ENCODE results near the gene EIF4G3. TPM values are rescaled to one million over a fixed set of nuclear protein-coding genes. Genes with fewer than 3 reads are reported as not detected.

Gene EIF4G3
- total and polyA plus RNA-seq, 10 of the 15 experiments (the other 5 are each of a cell fraction or from before 2014, with no cell fraction given): 7.4 to 45.1 (median 29.1) TPM

- no peak for TF ChIP-seq EP300 (IDR thresholded peaks at IDR 0.05; ENCODE audit: borderline replicate concordance in 1 of 2, control insufficient read depth in 1 of 2, low read depth in 2 of 2, low read length in 2 of 2)
- TF ChIP-seq JUNB (IDR thresholded peaks at IDR 0.05): no peak
These were observed 177.9 kb downstream of the EIF4G3 start (continued) for GRCh38 chr1:20998826-20999225.

- CTCF ChIA-PET: interaction anchor here (1.3 to 3.4 kb wide), 4 partner anchors 8 to 197 kb away, joined by 3 to 11 read pairs (median 6); no protein-coding TSS in a partner anchor
- intact Hi-C loops (cut with micrococcal nuclease; ENCODE audit: unreplicated experiment): loop anchor here (10.0 kb wide), 1 partner anchor 177 kb away; the partner anchor contains the start of gene EIF4G3
- H3K4me1 ChIP-seq (ENCODE audit: control insufficient read depth, insufficient read depth, low read length): peaks cover 18% of the 10 kb centered on the region
- H3K27me3 ChIP-seq (replicated peaks in 1 of 2; ENCODE audit: control insufficient read depth in 2 of 2, insufficient read depth in 2 of 2, low read length in 1 of 2): no peaks in the 10 kb centered on the region
- no peaks in the 10 kb centered on the region for H4K20me1 ChIP-seq (ENCODE audit: control insufficient read depth, insufficient read depth)
- no peak for ATAC-seq
- POLR2A ChIA-PET: interaction anchor here (0.8 to 1.2 kb wide), 2 partner anchors 9 to 211 kb away, joined by 3 to 4 read pairs; partner anchors contain the start of gene HP1BP3
- in situ Hi-C loops (cut with MboI): no loop called here
- H3K9ac ChIP-seq (ENCODE audit: control insufficient read depth, insufficient read depth, low read length): no peak overlapping the region
- no peaks in the 10 kb centered on the region for H3K79me2 ChIP-seq (ENCODE audit: control insufficient read depth, insufficient read depth, low read length)
- H3K9me3 ChIP-seq (replicated peaks; ENCODE audit: control insufficient read depth, insufficient read depth, low read length): no peaks in the 10 kb centered on the region
- WGBS (ENCODE audit: insufficient coverage, insufficient replicate concordance, low lambda C conversion rate, missing lambda C conversion rate): 89% methylated on average over 3 of the region's 3 CpGs
- SMC1A ChIA-PET (ENCODE audit: uncharacterized antibody, unreplicated experiment): interaction anchor here (0.7 to 1.4 kb wide), 7 partner anchors 11 to 108 kb away, joined by 3 to 4 read pairs (median 3); no protein-coding TSS in a partner anchor
- H2AFZ ChIP-seq (ENCODE audit: control insufficient read depth, low read depth, low read length): no peak overlapping the region
- H3K4me2 ChIP-seq (ENCODE audit: control insufficient read depth, insufficient read depth): no peak overlapping the region
- TF ChIP-seq NRF1 (conservative IDR thresholded peaks at IDR 0.05; ENCODE audit: low read depth, low read length): no peak
- RAD21 ChIA-PET (ENCODE audit: unreplicated experiment): interaction anchor here (1.1 to 2.1 kb wide), 4 partner anchors 9 to 33 kb away, joined by 3 to 8 read pairs (median 3); no protein-coding TSS in a partner anchor
- FAIRE-seq: no peak
- no peak overlapping the region for H3K4me3 ChIP-seq
- no TSS peak for BruUV-seq (replicated peaks)
- H3K27ac ChIP-seq (ENCODE audit: control insufficient read depth, insufficient read depth): no peak overlapping the region; the same call in 1 of the 2 replicates
- peaks cover 0 to 3% of the 10 kb centered on the region in 2 experiments; a peak in 1 of 4 replicates for H3K36me3 ChIP-seq (ENCODE audit: control insufficient read depth in 2 of 2, insufficient read depth in 2 of 2, low read length in 1 of 2)
- no peak for DNase-seq (ENCODE audit: low read depth, low spot score)
These were observed 179.0 kb downstream of the EIF4G3 start for GRCh38 chr1:20997602-20998224.

GRCh38 chr1:20996554-20996953 lies 180.1 kb downstream of the EIF4G3 start:
- no peaks in the 10 kb centered on the region for H3K27me3 ChIP-seq (replicated peaks in 1 of 2; ENCODE audit: control insufficient read depth in 2 of 2, insufficient read depth in 2 of 2, low read length in 1 of 2)
- H4K20me1 ChIP-seq (ENCODE audit: control insufficient read depth, insufficient read depth): no peaks in the 10 kb centered on the region
- ChIA-PET CTCF (interaction anchor here (1.3 to 3.4 kb wide), 2 partner anchors 17 to 198 kb away, joined by 3 to 11 read pairs; no protein-coding TSS in a partner anchor), POLR2A (no interaction called here), SMC1A (ENCODE audit: uncharacterized antibody, unreplicated experiment) (interaction anchor here (1.0 to 1.1 kb wide), 2 partner anchors 8 to 198 kb away, joined by 3 read pairs; no protein-coding TSS in a partner anchor), RAD21 (ENCODE audit: unreplicated experiment) (interaction anchor here (1.2 kb wide), 1 partner anchor 11 kb away, joined by 3 read pairs; no protein-coding TSS in a partner anchor)
- H3K27ac ChIP-seq (ENCODE audit: control insufficient read depth, insufficient read depth): no peak overlapping the region
- FAIRE-seq: no peak
- peaks cover 0 to 3% of the 10 kb centered on the region in 2 experiments; a peak in 1 of 4 replicates for H3K36me3 ChIP-seq (ENCODE audit: control insufficient read depth in 2 of 2, insufficient read depth in 2 of 2, low read length in 1 of 2)
- in situ Hi-C loops (cut with MboI) (no loop called here), intact Hi-C loops (cut with micrococcal nuclease; ENCODE audit: unreplicated experiment) (loop anchor here (10.0 kb wide), 1 partner anchor 178 kb away; the partner anchor contains the start of gene EIF4G3)
- H2AFZ ChIP-seq (ENCODE audit: control insufficient read depth, low read depth, low read length): no peak overlapping the region
- H3K4me2 ChIP-seq (ENCODE audit: control insufficient read depth, insufficient read depth): no peak overlapping the region
- DNase-seq (ENCODE audit: low read depth, low spot score): no peak
- no peaks in the 10 kb centered on the region for H3K79me2 ChIP-seq (ENCODE audit: control insufficient read depth, insufficient read depth, low read length)
- no peak overlapping the region for H3K4me3 ChIP-seq
- BruUV-seq (replicated peaks): no TSS peak
- peaks cover 26% of the 10 kb centered on the region for H3K4me1 ChIP-seq (ENCODE audit: control insufficient read depth, insufficient read depth, low read length)
- ATAC-seq: no peak
- no peaks in the 10 kb centered on the region for H3K9me3 ChIP-seq (replicated peaks; ENCODE audit: control insufficient read depth, insufficient read depth, low read length)
- H3K9ac ChIP-seq (ENCODE audit: control insufficient read depth, insufficient read depth, low read length): no peak overlapping the region
- no peak for TF ChIP-seq FOXK2 (IDR thresholded peaks at IDR 0.05)
- no peak for TF ChIP-seq TAF1 (IDR thresholded peaks at IDR 0.05; ENCODE audit: borderline replicate concordance, low read depth, low read length)
- no peak for TF ChIP-seq SMAD5 (IDR thresholded peaks at IDR 0.05; ENCODE audit: low read depth)
- TF ChIP-seq NRF1 (conservative IDR thresholded peaks at IDR 0.05; ENCODE audit: low read depth, low read length): no peak
- no peak for TF ChIP-seq FOS (IDR thresholded peaks at IDR 0.05; ENCODE audit: borderline replicate concordance, extremely low read depth, insufficient read length)
- no peak for TF ChIP-seq MEF2A (IDR thresholded peaks at IDR 0.05; ENCODE audit: insufficient read depth, low read depth, low read length)
- TF ChIP-seq HDGF (IDR thresholded peaks at IDR 0.05): no peak
- no peak for TF ChIP-seq ZSCAN29 (IDR thresholded peaks at IDR 0.05)
- no peak for TF ChIP-seq EZH2 (IDR thresholded peaks at IDR 0.05; ENCODE audit: borderline replicate concordance, control insufficient read depth, low read depth, low read length)
- no peak for TF ChIP-seq IKZF2 (IDR thresholded peaks at IDR 0.05)
- no peak for TF ChIP-seq RCOR1 (conservative IDR thresholded peaks at IDR 0.05; ENCODE audit: low read depth, low read length)
- no peak for TF ChIP-seq BACH1 (IDR thresholded peaks at IDR 0.05; ENCODE audit: borderline replicate concordance)

Data from GM12878 (cell line).